Trophoblast cell (in vitro differentiated cells and primary cell): ENCODE data around the gene TMEM255B.

Experiments
- DNase-seq, 2 donors: peaks; one replicate each; pipeline ENCODE4 v3.0.0-alpha.2; 2016
- H2AFZ ChIP-seq: 2 replicates; pipeline ENCODE4 v1.6.1; 2013; ENCODE audit warnings: low read length, moderate library complexity, mild to moderate bottlenecking; ENCODE audit not compliant: insufficient read depth, poor library complexity
- H2AK5ac ChIP-seq: 2 replicates; pipeline ENCODE4 v1.6.1; 2013; ENCODE audit warnings: mild to moderate bottlenecking, low read length
- H2BK120ac ChIP-seq: 2 replicates; pipeline ENCODE4 v1.6.1; 2013; ENCODE audit warnings: low read length, mild to moderate bottlenecking, moderate library complexity; ENCODE audit not compliant: insufficient read depth, poor library complexity
- H2BK12ac ChIP-seq: 2 replicates; pipeline ENCODE4 v1.6.1; 2013; ENCODE audit warnings: mild to moderate bottlenecking, low read length, moderate library complexity
- H2BK5ac ChIP-seq: 2 replicates; pipeline ENCODE4 v1.6.1; 2013; ENCODE audit warnings: low read length, low read depth, moderate library complexity, mild to moderate bottlenecking; ENCODE audit not compliant: poor library complexity
- H3K14ac ChIP-seq: 2 replicates; pipeline ENCODE4 v1.6.1; 2013; ENCODE audit warnings: mild to moderate bottlenecking, low read length
- H3K18ac ChIP-seq: 2 replicates; pipeline ENCODE4 v1.6.1; 2013; ENCODE audit warnings: mild to moderate bottlenecking, low read length
- H3K23ac ChIP-seq: 2 replicates; pipeline ENCODE4 v1.6.1; 2013; ENCODE audit warnings: low read length
- H3K27ac ChIP-seq: 2 replicates; pipeline ENCODE4 v1.5.1; 2013; ENCODE audit warnings: low read depth, mild to moderate bottlenecking, inconsistent platforms, low read length, moderate library complexity
- H3K27me3 ChIP-seq: 2 replicates; pipeline ENCODE4 v1.6.1; 2013; ENCODE audit warnings: inconsistent platforms, mild to moderate bottlenecking, low read length, moderate library complexity; ENCODE audit not compliant: insufficient read depth
- H3K36me3 ChIP-seq, 2 experiments: 1 replicate in 1 of 2; 2 replicates in 1 of 2; pipeline ENCODE4 v1.6.1; 2013; ENCODE audit warnings: low read length in 2 of 2, mild to moderate bottlenecking in 2 of 2, moderate library complexity in 1 of 2; ENCODE audit not compliant: insufficient read depth in 2 of 2, control insufficient read depth in 1 of 2
- H3K4ac ChIP-seq: 2 replicates; pipeline ENCODE4 v1.6.1; 2013; ENCODE audit warnings: low read depth, mild to moderate bottlenecking, low read length, moderate library complexity
- H3K4me1 ChIP-seq, 2 experiments: 1 replicate in 1 of 2; 2 replicates in 1 of 2; pipeline ENCODE4 v1.6.1; 2013; ENCODE audit warnings: low read length in 2 of 2, mild to moderate bottlenecking in 2 of 2, moderate library complexity in 1 of 2; ENCODE audit not compliant: insufficient read depth in 2 of 2, control insufficient read depth in 1 of 2
- H3K4me2 ChIP-seq: 2 replicates; pipeline ENCODE4 v1.6.1; 2013; ENCODE audit warnings: inconsistent platforms, mild to moderate bottlenecking, low read length, moderate library complexity
- H3K4me3 ChIP-seq: 2 replicates; pipeline ENCODE4 v1.5.1; 2013; ENCODE audit warnings: mild to moderate bottlenecking, low read depth, low read length, inconsistent platforms
- H3K79me1 ChIP-seq: one replicate; pipeline ENCODE4 v1.6.1; 2013; ENCODE audit warnings: low read length
- H3K79me2 ChIP-seq: 2 replicates; pipeline ENCODE4 v1.6.1; 2013; ENCODE audit warnings: low read length, mild to moderate bottlenecking; ENCODE audit not compliant: control insufficient read depth, insufficient read depth, poor library complexity
- H3K9ac ChIP-seq: 2 replicates; pipeline ENCODE4 v1.6.1; 2013; ENCODE audit warnings: mild to moderate bottlenecking, low read length
- H3K9me3 ChIP-seq: 2 replicates; pipeline ENCODE4 v1.6.1; 2013; ENCODE audit warnings: low read depth, mild to moderate bottlenecking, control low read depth, inconsistent platforms, low read length; ENCODE audit not compliant: insufficient read depth
- H4K12ac ChIP-seq: 2 replicates; pipeline ENCODE4 v1.6.1; 2013; ENCODE audit warnings: low read depth, mild to moderate bottlenecking, low read length, moderate library complexity
- H4K8ac ChIP-seq: 2 replicates; pipeline ENCODE4 v1.6.1; 2013; ENCODE audit warnings: low read depth, mild to moderate bottlenecking, low read length, moderate library complexity
- H4K91ac ChIP-seq: one replicate; pipeline ENCODE4 v1.6.1; 2013; ENCODE audit warnings: low read depth, mild to moderate bottlenecking, low read length, moderate library complexity
- WGBS: extraction: QIAGEN DNeasy Blood & Tissue Kit; methylation state at CpG from one replicate; pipeline ENCODE4 v1.1.7; 2013; ENCODE audit warnings: missing lambda C conversion rate; ENCODE audit not compliant: insufficient read length, insufficient coverage; ENCODE audit errors: extremely low coverage; 5-methylcytosine and 5-hydroxymethylcytosine counted together

TMEM255B gene

GRCh38 chr13:113854238-113855011 is 95.4 kb downstream of the TMEM255B start:
- H2BK120ac ChIP-seq = no peak overlapping the region
- H3K79me1 ChIP-seq = no peaks in the 10 kb centered on the region
- H3K79me2 ChIP-seq = no peaks in the 10 kb centered on the region
- no CpG with 5 or more reads among the region's 31 CpGs for WGBS
- H4K91ac ChIP-seq = no peak overlapping the region
- no peaks in the 10 kb centered on the region for H3K36me3 ChIP-seq
- H3K27ac ChIP-seq = no peak overlapping the region
- H2BK5ac ChIP-seq = no peak overlapping the region
- no peak overlapping the region for H3K4ac ChIP-seq
- H3K23ac ChIP-seq = no peak overlapping the region
- H2AK5ac ChIP-seq = no peak overlapping the region
- H2AFZ ChIP-seq = no peak overlapping the region
- H3K9me3 ChIP-seq = peaks cover under 1% of the 10 kb centered on the region
- H3K14ac ChIP-seq = no peak overlapping the region
- H3K4me1 ChIP-seq = peaks cover 0 to under 1% of the 10 kb centered on the region in 2 experiments
- H3K4me3 ChIP-seq = no peak overlapping the region
- H3K27me3 ChIP-seq = no peaks in the 10 kb centered on the region
- H3K18ac ChIP-seq = no peak overlapping the region
- no peak overlapping the region for H4K12ac ChIP-seq
- no peak overlapping the region for H3K9ac ChIP-seq
- H3K4me2 ChIP-seq = no peak overlapping the region
- no peak overlapping the region for H4K8ac ChIP-seq
- H2BK12ac ChIP-seq = no peak overlapping the region
- no peak for DNase-seq

GRCh38 chr13:113855012-113855921 is 96.2 kb downstream of the TMEM255B start:
- WGBS = no CpG with 5 or more reads among the region's 33 CpGs
- no peaks in the 10 kb centered on the region for H3K79me2 ChIP-seq
- no peaks in the 10 kb centered on the region for H3K36me3 ChIP-seq
- no peak overlapping the region for H3K4me3 ChIP-seq
- H2BK5ac ChIP-seq = no peak overlapping the region
- no peak overlapping the region for H4K12ac ChIP-seq
- H3K18ac ChIP-seq = no peak overlapping the region
- no peak overlapping the region for H3K4me2 ChIP-seq
- no peak overlapping the region for H3K4ac ChIP-seq
- H3K79me1 ChIP-seq = no peaks in the 10 kb centered on the region
- no peak overlapping the region for H4K8ac ChIP-seq
- no peak overlapping the region for H4K91ac ChIP-seq
- H2BK12ac ChIP-seq = no peak overlapping the region
- peaks cover 2% of the 10 kb centered on the region for H3K9me3 ChIP-seq
- H3K27ac ChIP-seq = no peak overlapping the region
- peaks cover 4 to 9% of the 10 kb centered on the region in 2 experiments for H3K4me1 ChIP-seq
- no peaks in the 10 kb centered on the region for H3K27me3 ChIP-seq
- H2AK5ac ChIP-seq = no peak overlapping the region
- H3K9ac ChIP-seq = no peak overlapping the region
- DNase-seq = no peak
- no peak overlapping the region for H2AFZ ChIP-seq
- H3K14ac ChIP-seq = no peak overlapping the region
- H3K23ac ChIP-seq = no peak overlapping the region
- H2BK120ac ChIP-seq = no peak overlapping the region

GRCh38 chr13:113855931-113856715 is 97.1 kb downstream of the TMEM255B start:
- Histone ChIP-seq H3K4me3 (no peak overlapping the region), H3K14ac (no peak overlapping the region), H3K18ac (no peak overlapping the region), H3K79me1 (peaks cover 2% of the 10 kb centered on the region), H3K79me2 (no peaks in the 10 kb centered on the region), H4K12ac (no peak overlapping the region), H3K4ac (no peak overlapping the region), H2BK12ac (no peak overlapping the region), H3K4me2 (no peak overlapping the region), H3K9ac (no peak overlapping the region), H2BK5ac (no peak overlapping the region), H3K4me1 (peaks cover 12 to 16% of the 10 kb centered on the region in 2 experiments), H2AK5ac (no peak overlapping the region), H3K23ac (no peak overlapping the region), H3K36me3 (no peaks in the 10 kb centered on the region), H3K9me3 (peaks cover 2% of the 10 kb centered on the region), H3K27me3 (no peaks in the 10 kb centered on the region), H4K91ac (no peak overlapping the region), H4K8ac (no peak overlapping the region), H2BK120ac (no peak overlapping the region), H2AFZ (no peak overlapping the region), H3K27ac (no peak overlapping the region)
- WGBS = no CpG with 5 or more reads among the region's 25 CpGs
- DNase-seq = no peak

- Histone ChIP-seq H3K79me1 (peaks cover 2% of the 10 kb centered on the region), H4K8ac (no peak overlapping the region), H3K4me3 (no peak overlapping the region), H3K14ac (no peak overlapping the region), H3K23ac (no peak overlapping the region), H2AFZ (no peak overlapping the region), H3K18ac (no peak overlapping the region), H4K91ac (no peak overlapping the region), H2BK120ac (no peak overlapping the region), H2BK12ac (no peak overlapping the region), H3K27me3 (no peaks in the 10 kb centered on the region), H3K9me3 (peaks cover 2% of the 10 kb centered on the region), H2BK5ac (no peak overlapping the region), H3K4ac (no peak overlapping the region), H3K4me1 (peaks cover 14 to 16% of the 10 kb centered on the region in 2 experiments), H3K27ac (no peak overlapping the region), H3K36me3 (no peaks in the 10 kb centered on the region), H4K12ac (no peak overlapping the region), H3K4me2 (no peak overlapping the region), H2AK5ac (no peak overlapping the region), H3K79me2 (no peaks in the 10 kb centered on the region), H3K9ac (no peak overlapping the region)
- DNase-seq = no peak
- WGBS = no CpG with 5 or more reads among the region's 9 CpGs
Measured at GRCh38 chr13:113856716-113857065, 97.7 kb downstream of the TMEM255B start.
